Ramos (cell line): Measurements from ENCODE around the gene ATP6V0A4.

Source experiments
- in situ Hi-C: fragments of 300-500 bp; cut with MboI; formaldehyde crosslinking; loops from one replicate; pipeline ENCODE4 v1.14.3; 2022; ENCODE audit warnings: low sequenced_read_pairs; ENCODE audit not compliant: unreplicated experiment

ATP6V0A4 gene

DNA sequence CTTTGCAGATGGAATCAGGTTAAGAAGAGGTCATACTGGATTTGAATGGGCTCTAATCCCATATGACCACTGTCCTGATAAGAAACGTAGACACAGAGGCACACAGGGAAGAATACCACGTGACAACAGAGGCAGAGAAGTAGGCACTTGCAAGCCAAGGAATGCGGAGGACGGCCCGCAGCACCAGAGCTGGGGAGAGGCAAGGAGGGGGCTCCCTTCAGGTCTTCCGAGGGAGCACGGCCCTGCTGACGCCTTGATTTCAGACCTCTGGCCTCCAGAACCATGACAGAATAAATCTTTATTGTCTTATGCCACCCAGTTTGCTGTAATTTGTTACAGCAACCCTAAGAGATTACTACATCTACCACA is 44.9 kb downstream of the ATP6V0A4 start:
- in situ Hi-C loops: no loop called here

GRCh38 chr7:138752518-138753149 is 45.4 kb downstream of the ATP6V0A4 start:
- in situ Hi-C loops: no loop called here

DNA sequence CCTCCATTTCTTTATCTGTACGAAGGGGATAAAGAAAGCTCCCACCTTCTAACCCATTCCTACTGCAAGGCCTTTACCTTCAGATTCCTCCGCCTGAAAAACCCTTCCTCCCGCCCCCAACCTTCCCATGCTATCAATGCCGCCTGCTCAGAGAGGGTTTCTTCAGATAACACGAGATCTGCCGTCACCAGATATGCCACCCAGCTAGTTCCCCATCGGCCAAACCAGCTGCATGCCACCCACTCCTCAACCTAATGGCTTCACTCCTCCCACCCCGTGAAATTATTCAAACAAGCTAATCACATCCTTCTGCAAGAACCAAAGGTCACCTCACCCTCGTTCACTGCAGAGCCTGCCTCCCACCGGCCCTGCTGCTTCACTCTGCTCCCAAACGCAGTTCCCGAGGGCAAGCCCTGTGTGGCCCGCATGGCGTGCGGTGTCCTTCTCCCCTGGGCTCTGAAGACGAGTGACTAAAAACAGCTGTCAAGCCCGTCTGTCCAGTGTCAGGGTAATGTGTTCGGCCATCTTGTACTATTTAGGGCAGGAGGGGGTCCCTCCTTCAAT is 47.0 kb downstream of the ATP6V0A4 start:
- in situ Hi-C loops: no loop called here

DNA sequence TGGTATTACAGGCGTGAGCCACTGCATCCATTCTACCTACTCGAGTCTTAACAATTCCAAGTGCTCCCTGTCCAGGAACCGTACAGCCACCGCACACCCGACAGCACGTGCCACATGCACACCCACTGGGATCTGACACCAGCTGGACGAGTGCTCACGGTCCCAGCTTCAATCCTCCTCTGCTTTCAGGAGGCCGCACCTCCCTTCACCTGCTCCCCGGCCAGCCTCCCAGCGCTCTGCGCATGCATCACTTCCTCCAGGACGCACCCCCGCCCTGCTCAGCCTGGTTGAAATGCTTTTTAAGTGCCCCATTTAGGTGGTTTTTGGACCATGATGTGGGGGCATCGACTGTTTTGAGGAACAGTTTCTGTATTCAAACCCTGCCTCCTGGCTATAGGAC is 47.5 kb downstream of the ATP6V0A4 start:
- in situ Hi-C loops: no loop called here

DNA sequence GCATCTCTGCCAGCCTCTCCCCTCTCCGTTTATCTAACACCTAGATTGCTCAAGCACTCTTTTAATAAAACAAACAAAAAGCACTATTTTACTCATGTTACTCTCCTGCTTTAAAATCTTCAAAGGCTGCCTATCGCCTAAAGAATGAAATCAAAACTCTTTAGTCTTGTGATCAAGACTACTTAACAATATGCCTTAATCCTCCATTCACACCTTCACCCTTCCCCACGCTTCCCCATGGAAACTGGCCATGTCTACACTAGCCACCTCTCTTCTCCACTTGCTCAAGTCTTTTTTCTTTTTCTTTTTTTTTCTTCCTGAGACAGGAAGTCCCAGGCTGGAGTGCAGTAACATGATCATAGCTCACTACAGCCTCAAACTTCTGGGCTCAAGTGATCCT is 48.0 kb downstream of the ATP6V0A4 start:
- in situ Hi-C loops: loop anchor here (25.0 kb wide), 1 partner anchor 838 kb away; no protein-coding TSS in a partner anchor

DNA sequence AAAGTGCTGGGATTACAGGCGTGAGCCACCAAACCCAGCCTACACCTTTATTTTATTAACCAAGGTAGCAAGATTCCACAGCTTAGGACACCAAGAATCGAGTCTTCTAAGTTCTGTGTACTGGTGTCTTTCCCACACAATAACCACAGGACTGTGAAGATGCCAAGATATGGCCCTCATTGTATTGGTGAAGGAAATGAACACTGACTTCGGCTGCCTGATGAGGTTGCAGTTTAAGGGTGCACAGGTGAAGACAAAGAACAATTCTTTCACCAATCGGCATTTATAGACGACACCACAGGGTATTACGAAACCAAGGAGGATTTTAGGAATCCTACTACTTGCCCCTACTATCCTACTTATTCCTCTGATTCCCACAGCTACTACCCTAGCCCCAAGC is 49.3 kb downstream of the ATP6V0A4 start:
- in situ Hi-C loops: loop anchor here (25.0 kb wide), 1 partner anchor 836 kb away; no protein-coding TSS in a partner anchor

DNA sequence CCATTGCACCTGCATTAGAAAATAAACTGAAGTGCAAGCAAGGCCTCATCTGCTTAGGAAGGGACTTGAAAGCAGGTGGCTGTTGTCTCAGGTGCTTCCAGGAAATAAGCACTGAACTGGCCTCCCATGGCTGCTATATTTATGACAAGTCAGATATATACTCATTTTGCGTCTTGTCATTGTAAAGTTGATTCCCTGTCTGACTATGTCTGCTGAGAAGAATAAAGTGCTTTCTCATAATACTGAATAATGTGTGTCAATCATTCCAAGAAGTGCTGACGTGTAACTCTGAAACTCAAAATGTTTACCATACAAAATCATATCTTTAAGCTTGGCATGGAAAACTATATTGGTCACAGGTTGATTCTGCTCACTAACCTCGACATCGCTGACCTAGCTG is 51.9 kb downstream of the ATP6V0A4 start:
- in situ Hi-C loops: loop anchor here (25.0 kb wide), 1 partner anchor 834 kb away; no protein-coding TSS in a partner anchor

- in situ Hi-C loops: loop anchor here (25.0 kb wide), 1 partner anchor 833 kb away; no protein-coding TSS in a partner anchor
These were observed 52.8 kb downstream of the ATP6V0A4 start for GRCh38 chr7:138745189-138745588.

GRCh38 chr7:138741453-138741735 is 56.6 kb downstream of the ATP6V0A4 start:
- in situ Hi-C loops: loop anchor here (25.0 kb wide), 1 partner anchor 829 kb away; no protein-coding TSS in a partner anchor

GRCh38 chr7:138739859-138740258 is 58.1 kb downstream of the ATP6V0A4 start:
- in situ Hi-C loops: loop anchor here (10.0 to 25.0 kb wide), 2 partner anchors 585 to 828 kb away; no protein-coding TSS in a partner anchor

GRCh38 chr7:138738551-138739335 is 59.3 kb downstream of the ATP6V0A4 start:
- in situ Hi-C loops: loop anchor here (10.0 to 25.0 kb wide), 2 partner anchors 584 to 826 kb away; no protein-coding TSS in a partner anchor

- in situ Hi-C loops: loop anchor here (10.0 to 25.0 kb wide), 2 partner anchors 583 to 826 kb away; no protein-coding TSS in a partner anchor
These were observed 59.9 kb downstream of the ATP6V0A4 start for GRCh38 chr7:138738114-138738513.

GRCh38 chr7:138735399-138735798 is 62.6 kb downstream of the ATP6V0A4 start:
- in situ Hi-C loops: loop anchor here (10.0 to 25.0 kb wide), 2 partner anchors 581 to 823 kb away; no protein-coding TSS in a partner anchor

GRCh38 chr7:138731733-138732132 is 66.3 kb downstream of the ATP6V0A4 start:
- in situ Hi-C loops: loop anchor here (5.0 to 25.0 kb wide), 3 partner anchors 279 to 819 kb away; no protein-coding TSS in a partner anchor

GRCh38 chr7:138729444-138729843 is 68.6 kb downstream of the ATP6V0A4 start:
- in situ Hi-C loops: loop anchor here (25.0 kb wide), 1 partner anchor 817 kb away; no protein-coding TSS in a partner anchor

- in situ Hi-C loops: loop anchor here (25.0 kb wide), 1 partner anchor 815 kb away; no protein-coding TSS in a partner anchor
These were observed 70.5 kb downstream of the ATP6V0A4 start for GRCh38 chr7:138727336-138728099.

DNA sequence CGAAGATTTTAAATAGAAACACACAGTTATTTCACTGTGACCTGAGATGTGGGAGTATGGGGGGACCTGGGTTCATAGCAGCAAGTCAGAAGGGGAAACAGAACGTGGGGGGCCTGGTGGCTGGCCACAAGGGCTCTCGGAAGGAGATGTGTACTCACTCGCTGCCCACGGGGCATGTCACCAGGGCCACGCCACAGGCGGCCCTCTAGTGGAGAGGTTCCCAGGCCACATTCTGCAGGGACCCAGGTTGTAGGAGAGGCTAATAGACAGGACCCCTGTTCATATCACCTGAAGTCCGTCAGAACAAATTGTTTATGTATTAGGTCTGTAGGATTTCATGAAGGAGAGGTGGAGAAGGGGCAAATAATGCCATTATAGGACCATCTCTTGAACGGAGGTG is 71.7 kb downstream of the ATP6V0A4 start:
- in situ Hi-C loops: loop anchor here (25.0 kb wide), 1 partner anchor 814 kb away; no protein-coding TSS in a partner anchor

DNA sequence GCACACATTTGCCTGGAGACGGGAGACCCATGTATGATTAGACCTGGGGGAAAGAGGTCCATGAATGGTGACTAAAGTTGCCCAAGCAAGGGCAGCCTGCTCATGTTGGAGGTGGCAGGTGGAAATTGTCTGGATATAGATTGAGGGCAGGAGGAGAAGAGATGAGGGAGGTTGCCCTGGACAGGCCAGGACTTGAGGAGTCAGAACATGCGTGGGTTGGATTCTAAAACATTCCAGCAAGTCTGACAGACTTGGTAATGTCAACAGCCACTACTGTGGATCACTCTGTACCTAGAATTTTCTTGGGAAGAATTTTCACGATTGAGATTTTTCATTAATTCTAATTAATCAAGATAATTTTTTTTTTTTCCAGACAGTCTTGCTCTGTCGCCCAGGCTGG is 77.7 kb downstream of the ATP6V0A4 start:
- in situ Hi-C loops: no loop called here

GRCh38 chr7:138716889-138717288 is 81.1 kb downstream of the ATP6V0A4 start:
- in situ Hi-C loops: no loop called here

GRCh38 chr7:138713191-138713590 is 84.8 kb downstream of the ATP6V0A4 start:
- in situ Hi-C loops: no loop called here
